Activated CD4-positive, alpha-beta T cell treated with anti-CD3 and anti-CD28 coated beads for 1 hour (primary cell): ENCODE results near the gene PRKD3.

Experiments used
- DNase-seq: peaks from one replicate; pipeline ENCODE4 v3.0.0-alpha.2; 2020

PRKD3 gene

DNA sequence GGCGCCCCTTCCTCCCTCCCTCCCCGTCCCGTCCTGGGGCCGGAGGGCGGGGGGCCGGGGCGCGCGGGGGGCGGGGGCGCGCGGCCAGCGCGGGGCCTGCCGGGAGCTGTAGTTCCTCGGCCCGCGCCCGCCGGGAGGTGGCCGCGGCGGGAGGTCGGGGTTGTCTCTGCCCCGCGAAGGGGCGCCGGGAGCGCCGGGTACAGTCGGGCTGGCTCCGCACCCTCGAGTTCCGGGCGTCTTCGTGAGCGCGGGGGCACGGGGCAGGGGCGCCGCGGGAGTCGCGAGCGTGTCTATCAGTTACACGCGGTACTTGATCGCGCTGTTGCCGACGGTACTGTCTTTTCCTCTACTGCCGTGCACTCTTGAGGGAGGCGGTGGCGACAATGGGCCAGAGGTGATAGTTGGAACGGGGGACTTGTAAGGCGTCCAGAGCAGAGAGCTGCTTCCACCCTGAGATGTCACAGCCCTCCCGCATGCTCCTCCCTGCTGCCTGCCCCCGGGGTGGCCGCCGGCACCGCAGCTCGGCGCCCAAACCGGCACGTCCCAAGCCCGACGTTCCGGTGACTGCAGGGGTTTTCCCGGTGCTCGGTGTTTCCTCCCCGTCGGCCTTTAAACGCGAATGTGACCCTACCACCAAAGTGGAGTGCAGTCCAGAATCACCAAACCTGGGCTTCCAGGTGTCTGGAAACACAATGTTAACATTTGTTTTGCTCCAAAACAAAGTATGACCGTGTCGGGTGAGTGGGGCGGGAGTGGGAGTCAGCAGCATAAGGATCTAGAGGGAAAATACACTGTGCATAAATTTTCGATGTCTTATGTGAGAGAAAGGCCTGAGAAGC is at the start of gene PRKD3:
TSS of gene PRKD3 (minus strand) at position 48 of the 839 bp plus-strand sequence. CDS start 8,309 bp downstream, outside the sequence.
- DNase-seq = peak; percentile 58

DNA sequence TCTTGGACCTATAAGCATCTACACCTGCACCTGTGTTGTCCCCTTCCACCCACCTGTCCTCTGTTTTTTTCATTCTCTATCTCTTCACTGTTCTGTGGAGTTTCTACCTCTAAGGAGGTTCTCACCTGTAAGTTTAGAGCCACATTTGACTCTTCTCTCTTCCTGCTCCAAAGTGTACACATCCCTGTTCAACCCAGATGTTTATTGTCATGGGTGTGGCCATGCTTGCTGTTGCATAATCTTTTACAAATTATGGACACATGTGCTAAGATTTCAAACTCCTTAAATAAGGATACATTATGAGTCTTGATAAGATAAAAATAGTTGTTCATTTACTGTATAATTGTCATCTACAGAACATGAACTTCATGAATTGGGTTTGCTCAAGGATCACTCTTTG is 47.4 kb upstream of the PRKD3 start:
- no peak for DNase-seq

DNA sequence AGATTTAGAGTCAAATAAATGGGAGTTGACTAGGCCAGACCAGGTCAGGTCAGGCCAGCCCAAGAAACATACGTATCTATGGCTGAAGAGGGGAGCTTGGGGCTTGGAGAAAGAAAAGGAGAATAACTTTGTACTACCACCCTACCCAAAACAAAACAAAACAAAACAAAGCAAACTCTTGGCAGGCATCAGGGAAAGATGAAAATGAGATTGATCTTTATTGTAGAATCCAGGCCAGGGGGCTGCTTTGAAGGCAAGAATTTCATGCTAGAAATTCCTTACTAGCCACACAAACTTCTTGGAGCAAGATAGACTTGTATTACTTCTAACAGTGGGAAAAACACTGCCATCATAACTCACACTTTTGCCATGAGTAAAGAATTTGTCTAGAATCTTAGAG is 46.0 kb upstream of the PRKD3 start:
- DNase-seq = no peak

DNA sequence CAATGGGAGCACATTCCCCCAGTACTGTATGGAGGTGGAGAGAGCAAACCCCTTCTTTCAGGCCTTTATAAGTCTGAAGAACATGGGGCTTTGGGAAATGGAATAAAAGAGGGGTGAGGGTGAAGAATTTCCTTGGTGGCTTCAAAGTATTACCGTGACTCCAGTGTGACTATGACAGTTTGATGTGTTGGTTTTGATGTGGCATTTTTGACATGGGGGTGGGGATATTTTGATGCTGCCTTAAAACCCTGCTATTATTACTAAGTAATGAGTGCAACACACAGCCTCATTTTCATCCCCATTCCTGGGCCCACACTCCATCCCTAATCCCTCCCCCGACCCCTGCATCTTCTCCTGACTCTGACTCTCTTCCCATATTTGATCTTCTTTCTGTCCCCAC is 43.4 kb upstream of the PRKD3 start:
- no peak for DNase-seq

DNA sequence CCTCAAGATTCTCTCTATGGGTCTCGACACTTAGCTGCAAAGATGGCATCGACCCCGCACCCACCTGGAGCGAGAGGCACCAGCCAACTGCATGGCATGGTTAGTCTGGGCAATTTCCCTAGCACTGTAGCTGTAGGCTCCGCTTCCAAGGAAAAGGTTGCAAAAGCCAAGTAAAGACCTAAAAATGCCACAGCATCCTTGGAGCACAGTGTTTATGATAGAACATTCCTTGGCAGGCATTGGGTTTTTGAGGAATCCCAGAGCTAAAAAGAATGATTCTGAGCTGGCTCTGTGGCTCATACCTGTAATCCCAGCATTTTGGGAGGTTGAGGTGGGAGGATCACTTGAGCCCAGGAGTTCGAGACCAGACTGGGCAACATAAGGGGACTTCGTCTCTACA is 42.7 kb upstream of the PRKD3 start:
- DNase-seq = no peak

DNA sequence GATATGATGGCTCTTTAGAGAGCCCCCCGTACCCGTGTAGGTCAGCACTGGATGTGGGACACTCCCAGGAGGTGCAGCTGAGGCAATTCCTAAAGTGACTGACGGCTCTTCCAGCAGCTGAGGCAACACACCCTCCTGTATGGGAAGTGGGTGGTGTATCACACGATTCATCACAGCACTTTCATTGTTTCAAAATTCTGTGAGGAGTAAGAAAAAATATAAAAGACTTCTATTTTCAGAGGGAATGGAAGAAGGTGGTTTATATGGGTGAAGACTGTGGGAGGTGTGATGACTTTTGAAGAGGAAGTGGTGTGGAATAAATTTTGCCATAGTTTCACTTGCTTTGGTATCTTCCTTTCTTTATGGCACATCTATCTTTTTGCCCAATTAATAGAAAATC is 42.1 kb upstream of the PRKD3 start:
- DNase-seq = no peak

DNA sequence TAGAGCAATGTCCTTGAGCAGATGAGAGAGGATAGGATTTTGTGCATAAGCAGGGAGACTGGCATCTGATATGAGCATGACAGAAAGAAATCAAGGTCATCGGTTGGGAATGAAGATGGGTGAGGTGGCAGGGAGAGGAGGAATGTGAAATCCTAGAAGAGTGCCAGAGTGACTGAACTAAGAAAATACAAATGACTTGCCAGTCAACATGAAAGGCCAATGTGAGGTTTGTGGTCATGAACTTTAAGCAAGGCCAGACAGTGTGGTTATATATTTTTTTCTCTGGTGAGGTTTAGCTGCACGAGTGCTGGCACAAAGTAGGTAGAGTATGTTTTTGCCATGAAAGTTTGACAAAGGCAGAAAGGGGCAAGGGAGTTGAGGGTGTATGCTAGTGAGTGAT is 41.0 kb upstream of the PRKD3 start:
- DNase-seq = no peak

DNA sequence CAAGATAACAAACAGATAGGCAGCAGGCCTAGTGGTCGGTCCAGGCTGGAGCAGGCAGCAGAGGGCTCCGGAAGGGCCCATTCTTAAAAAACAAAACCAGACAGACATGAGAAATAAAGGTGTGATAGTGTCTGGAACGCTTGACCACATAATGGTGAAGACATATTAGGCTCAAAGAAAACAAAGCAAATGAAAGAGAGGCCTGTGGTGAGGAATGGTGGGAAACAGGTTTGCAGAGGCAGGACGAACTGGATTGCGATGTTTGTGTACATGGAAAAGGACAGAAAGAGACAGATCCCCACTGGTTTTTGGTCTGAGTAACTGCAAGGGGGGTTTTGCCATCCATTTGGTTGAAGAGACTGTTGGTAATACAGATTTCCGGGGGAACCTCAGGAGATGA is 39.7 kb upstream of the PRKD3 start:
- no peak for DNase-seq

DNA sequence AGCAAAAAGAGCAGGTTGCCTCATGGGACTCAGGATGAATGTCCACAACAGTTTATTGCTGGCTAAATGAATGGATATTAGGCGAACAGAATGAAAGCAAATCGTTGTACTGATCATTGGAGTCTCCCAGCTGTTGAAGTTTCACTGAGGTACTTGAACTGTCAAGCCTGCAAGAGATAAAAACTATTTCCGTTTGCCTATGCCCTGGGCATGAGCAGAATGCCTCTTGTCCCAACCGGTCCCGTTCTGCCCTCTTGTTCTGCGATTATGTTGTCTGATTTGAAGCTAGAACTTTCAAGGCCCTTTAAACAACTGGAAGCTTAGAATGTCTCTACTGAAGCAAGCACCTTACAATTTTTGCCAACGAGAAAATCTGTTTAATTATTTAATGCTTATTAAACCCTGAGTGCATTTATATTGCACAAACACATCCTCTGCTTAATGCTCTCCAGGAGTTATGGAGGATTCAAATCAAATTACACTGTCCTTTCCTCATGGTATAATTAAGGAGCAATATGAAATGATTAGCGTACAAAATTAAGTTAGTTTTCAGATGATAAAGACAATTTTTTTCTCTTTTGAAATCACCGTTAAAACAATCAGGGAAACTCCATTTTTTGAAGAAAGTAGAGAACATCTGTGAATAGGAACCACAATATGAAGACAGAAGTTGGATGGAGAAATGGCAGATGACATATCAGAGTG is 37.5 kb upstream of the PRKD3 start:
- no peak for DNase-seq

DNA sequence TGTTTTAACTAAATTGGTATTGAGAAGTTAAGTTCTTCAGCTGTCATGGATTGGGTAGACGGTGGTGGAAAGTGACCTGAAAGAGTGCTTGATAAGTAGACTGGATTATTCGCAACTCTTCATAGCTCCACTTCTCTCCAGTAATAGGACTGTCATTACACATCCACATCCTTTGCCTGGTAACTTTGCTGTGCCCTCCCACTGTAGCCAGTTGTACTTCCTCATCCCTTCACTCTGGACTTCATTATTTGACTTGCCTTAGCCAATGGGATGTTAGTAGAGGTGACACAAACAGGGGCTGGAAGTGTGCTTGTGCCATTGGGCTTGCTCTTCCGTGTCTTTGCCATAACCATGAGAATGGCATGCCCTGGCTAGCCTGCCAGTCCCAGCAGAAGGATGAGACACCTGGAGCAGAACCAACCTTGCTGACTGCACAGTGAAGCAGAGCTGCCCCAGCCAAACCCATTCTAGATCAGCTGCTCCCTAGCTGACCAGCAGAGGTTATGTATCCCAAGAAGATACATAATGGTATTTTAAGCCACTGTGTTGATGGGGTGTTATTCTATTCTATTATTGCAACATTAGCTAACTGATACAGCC is 36.7 kb upstream of the PRKD3 start:
- DNase-seq = no peak

DNA sequence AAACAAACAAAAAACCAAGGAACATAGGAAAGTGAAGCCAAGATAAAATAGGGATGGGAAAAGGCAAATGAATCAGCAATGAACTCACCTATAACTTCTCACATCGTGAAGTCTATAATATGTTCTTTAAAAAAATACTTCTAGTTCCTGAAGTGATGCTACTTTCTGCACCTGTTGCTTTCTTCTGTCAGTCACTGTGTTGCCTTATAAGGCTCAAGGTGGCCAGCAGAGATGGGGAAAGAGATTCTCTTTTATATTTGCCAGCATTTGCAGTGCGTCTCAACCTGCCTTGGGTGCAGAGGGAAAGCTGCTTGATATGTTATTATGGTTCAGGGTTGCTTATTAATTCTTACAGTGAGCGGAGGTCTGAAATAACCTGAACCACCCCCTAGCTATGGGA is 33.8 kb upstream of the PRKD3 start:
- no peak for DNase-seq

DNA sequence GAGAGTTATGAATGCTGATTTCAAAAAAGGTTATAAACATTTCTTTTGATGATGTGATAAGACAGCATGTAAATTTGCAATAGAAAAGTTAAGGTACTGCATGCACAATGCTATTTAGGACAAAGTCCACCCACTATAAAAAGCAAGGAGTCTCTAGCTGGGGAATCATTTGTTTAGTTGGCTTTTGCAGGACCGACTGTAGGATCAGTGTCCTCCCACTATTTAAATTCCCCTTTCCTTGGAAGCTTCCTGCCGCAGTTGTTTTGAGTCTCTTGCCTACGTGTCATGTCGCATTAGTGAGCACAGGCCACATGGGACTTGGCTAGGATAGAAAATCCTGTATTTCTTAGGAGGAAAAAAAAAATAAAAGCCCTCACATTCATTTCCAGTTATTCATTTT is 32.9 kb upstream of the PRKD3 start:
- no peak for DNase-seq

DNA sequence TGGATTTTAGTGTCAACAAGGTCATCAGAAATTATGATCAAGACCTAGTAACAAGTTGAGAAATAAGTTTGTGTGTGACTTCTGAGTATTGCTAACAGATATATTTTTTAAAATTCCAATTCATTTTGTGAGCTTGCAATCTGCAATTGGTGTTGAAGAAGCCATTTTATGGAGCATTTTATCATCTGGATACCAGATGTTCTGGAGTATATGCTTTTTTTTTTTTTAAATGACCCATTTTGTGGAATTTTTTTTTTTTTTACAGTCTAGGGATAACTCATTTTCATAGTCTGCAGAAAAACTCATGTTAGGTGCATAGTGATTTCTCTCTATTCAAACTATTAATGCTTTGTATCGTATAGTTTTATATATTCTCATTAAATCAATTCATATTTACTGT is 32.4 kb upstream of the PRKD3 start:
- DNase-seq = no peak

DNA sequence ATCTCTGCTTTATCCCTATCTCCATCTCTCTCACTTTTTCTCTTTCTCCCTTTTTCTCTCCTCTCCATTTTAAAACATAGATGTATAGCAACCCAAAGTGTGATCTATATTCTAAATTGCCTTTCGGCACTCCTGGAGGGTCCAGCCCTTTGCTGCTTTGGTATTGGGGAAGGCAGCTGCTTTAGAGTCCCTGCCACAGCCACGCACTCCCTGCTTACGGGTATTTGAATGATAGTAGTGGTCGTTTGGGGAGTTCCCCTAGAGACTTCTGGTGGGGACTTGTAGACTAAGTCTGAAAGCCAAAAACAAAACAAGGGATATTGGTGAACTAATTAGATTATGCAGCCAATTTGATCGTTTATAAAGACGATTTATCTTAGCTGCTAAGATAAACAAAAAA is 31.7 kb upstream of the PRKD3 start:
- DNase-seq = no peak

DNA sequence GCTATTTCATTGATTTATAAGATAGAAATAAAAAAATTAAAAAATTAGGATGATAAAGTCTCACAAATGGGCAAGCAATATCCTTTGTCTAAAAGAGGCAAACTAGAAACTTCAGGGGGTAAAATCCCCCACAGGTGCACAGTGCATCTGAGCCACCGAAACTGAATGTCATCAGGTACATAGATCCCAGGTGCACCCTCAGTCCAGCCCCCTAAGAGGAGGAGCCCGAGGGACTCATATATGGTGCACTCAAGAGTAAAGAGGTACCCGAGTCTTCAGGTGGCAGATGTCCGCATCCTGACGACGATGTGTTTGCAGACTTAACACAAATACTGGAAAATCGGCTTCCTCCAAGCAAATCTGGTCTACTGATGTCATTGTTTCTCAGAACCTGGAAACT is 31.1 kb upstream of the PRKD3 start:
- no peak for DNase-seq

DNA sequence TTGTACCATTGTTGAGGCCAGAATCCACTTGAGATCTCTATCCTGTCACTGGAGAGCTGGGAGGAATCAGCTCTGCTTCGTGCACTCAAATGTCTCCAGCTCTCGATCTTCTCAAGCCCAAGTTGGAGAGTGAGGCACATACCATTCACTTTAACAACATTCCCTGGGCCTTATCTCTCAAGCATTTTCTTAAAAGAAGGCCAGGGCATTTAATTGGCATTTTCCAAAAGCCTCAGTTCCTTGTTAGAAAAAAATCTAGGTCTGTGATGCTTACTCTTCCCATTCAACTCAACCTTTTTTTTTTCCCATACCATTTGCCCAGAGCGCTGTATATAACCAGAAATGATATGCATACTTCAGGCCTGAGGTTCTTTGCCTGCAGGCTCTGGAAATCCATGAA is 29.9 kb upstream of the PRKD3 start:
- DNase-seq = no peak

DNA sequence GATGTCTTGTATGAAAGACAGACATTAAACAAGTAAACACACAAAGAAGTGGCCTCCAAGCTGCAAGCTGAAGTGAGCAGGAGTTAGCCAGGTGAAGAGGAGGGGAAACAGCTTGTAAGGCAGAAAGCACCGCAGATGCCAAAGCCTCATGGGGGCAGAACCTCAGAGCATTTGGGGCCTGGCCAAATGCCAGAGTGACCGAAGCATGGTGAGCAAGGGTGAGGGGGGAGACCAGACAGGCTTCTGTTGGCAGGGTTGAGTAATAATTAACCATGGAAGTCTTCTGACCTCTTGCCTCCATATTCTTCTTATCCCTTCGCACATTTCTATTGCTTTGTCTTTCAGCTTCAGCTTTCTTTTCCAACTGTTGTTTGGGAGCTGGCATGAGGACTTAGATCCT is 25.4 kb upstream of the PRKD3 start:
- no peak for DNase-seq

DNA sequence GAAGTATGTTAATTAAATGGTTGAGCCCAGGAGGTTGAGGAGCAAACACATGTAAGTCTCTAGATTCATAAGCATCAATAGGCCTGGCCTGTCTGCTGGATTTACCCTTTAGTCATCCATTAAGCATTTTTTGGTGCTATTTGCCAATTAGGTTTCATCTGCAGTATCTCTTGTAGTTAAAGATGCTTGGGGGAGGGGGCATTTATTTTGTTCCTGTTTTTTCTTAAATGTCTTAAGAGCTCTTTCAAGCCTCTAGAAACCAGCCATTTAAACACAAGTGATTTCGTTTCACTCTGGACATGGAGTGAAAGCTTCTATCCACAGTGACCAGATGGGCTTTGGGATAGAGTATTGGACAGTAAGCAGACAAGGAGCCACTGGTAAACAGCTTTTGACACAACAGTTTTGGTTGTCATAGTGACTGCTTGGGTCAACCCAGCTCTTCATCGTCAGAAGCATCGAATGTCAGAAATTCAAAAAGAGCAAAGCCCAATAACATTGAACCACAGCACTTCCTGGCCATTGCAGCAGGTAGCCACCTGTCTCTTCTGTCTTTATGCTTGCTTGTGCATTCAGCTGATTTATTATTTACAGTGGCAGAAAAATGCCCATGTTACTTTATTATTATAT is 24.7 kb upstream of the PRKD3 start:
- no peak for DNase-seq

DNA sequence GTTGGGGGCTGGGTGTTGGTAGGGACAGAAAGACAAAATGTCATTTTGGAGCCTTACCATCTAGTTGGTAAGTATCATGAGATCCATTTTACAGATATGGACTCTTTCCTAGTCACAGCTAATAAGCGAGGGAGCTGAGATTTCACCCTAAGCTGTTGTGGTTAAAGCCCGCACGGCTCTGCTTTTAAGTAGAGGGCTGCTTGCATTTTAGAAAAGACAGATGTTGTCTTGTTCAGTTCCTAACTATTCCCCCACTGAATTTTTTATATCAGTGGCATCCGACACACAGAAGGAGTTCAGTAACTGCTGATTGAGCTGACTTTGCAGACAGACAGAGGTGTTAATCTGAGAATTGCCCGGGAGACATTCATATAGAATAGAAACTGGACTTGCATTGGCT is 23.5 kb upstream of the PRKD3 start:
- no peak for DNase-seq

DNA sequence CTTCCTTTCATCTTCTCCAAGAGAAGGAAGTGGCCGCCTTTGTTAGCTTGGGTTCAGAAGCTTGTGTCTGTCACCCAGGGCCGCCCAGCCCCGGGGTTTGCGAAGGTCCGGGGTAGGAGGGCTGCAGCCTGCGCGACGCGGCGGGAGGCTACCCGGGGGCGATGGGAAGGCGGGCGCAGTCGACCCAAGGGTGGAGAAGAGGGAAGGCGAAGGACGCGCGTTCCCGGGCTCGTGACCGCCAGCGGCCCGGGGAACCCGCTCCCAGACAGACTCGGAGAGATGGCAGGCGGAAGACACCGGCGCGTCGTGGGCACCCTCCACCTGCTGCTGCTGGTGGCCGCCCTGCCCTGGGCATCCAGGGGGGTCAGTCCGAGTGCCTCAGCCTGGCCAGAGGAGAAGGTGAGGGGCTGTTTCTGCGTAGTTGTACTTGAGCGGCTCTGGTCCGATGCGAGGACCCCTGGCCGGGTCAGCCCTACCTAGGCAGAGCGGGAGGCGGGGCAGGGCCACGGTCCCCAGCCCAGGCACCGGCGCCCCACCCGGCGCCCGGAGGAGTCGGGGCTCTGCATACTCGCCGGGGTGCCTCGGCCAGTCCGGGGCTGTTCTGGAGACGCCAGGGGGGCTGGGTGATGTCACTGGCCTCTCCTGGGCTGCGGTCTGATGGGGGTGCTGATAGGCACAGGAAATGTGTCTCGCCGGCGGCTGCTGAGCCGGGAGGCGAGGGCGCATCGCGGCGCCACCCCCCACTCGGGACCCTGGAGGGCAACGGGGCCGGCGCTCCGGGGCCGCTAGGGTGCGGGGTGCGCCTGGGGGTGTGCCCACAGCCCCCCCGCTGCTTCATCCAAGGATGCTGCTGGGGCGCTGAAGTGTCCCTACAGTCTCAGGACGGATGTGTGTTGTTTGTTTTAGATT is 20.1 kb upstream of the PRKD3 start, which contains the start of gene QPCT:
TSS of gene QPCT (plus strand) at position 178 of the 909 bp plus-strand sequence. CDS start at position 280, 102 bp downstream.
- DNase-seq = peak; percentile 53

DNA sequence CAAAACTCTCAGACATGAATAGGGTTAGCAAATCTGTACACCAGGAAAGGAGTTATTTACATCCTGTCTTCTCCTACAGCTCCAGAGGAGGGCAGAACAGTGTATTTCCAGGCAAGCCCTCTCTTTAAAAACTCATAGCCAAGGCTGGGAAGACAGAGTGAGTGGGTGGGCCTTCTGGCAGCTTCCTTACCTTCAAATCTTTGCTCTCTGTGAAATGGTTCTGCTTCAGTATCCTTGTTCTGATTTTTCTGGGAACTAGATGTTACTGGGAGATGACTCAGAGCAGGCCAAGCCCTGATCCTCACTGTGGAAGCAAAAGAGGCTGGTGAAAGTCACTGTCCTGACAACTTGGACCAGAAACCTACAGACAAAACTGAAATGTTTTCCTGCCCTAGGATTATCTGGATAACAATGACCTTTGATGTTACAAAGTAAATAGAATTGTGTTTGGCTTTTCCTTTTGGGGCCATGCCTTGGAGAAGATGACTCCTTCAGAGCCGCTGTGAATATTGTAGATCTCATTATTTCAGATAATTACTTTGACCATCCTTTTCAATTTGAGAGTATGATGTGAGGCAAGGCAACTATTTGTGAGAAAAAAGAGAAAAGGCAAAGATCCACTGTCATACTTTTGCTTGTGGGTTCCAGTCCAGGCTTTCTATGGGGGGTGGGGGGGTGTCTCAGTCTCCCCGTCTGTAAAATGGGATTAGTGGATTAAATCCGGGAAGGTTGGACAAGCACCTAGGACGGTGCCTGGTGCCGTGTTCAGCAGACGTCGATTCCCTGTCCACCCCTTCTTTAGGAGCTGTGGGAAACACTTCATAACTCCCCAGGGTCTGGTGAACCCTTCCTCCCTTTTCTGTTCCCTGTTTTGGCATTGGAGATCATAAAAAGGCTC is 19.2 kb upstream of the PRKD3 start:
- no peak for DNase-seq
